Measurements from ENCODE around the gene MSANTD1.

The MSANTD1 gene

GRCh38 chr4:3233391-3234071, 15.4 kb upstream of the MSANTD1 start:
- no peak for DNase-seq (ENCODE audit: low spot score)

GRCh38 chr4:3234171-3235029, 14.6 kb upstream of the MSANTD1 start:
- no peak for DNase-seq (ENCODE audit: low spot score)

GRCh38 chr4:3235030-3235345, 14.0 kb upstream of the MSANTD1 start:
- DNase-seq (ENCODE audit: low spot score), result no peak

GRCh38 chr4:3235581-3235980, 13.4 kb upstream of the MSANTD1 start:
- no peak for DNase-seq (ENCODE audit: low spot score)

DNA sequence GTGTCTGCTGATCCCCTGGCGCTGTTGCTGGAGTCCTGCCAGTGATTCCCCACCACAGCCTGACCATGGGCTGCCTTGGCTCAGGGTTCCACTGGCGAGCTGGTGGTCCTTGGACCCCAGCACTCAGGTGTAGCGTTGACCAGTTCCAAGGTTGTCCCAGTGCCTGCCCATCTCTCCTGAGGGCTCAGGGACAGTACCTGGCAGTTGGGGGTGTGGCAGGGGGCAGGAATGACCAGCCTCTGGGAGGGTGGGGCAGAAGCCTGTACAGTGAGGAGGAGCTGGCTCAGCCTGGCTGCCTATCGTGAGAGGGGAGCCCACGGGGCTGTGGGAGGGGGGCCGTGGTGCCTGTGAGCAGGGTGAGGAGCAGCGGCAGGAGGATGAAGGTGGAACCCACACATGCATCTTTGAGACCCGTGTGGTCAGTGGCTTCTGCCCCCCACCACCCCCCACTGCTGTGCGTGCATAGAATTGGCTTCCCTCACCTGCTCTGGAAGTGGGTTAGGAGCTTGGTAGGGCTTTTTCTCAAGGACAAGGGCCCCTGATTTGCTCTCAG, 12.6 kb upstream of the MSANTD1 start:
- DNase-seq (ENCODE audit: low spot score), result no peak

DNA sequence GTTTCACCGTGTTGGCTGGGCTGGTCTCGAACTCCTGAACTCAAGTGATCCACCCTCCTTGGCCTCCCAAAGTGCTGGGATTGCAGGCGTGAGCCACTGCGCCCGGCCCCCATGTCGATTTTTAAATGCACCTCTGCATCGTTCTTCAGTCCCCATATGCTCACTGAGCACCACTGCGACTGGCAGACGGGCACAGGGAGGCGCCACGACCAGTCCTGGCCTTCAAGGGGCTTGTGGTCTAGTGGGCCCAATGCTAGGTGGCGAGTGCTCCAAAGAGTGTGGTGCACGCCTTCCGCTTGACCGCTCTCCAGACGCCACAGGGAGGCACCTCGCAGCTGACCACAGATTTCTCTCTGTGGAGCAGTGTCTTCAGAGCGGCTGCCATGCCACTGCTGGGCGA, 11.7 kb upstream of the MSANTD1 start:
- no peak for DNase-seq (ENCODE audit: low spot score)

- no peak for DNase-seq (ENCODE audit: low spot score)
Measured at GRCh38 chr4:3237712-3238560, 11.0 kb upstream of the MSANTD1 start.

GRCh38 chr4:3238721-3239120, 10.2 kb upstream of the MSANTD1 start:
- no peak for DNase-seq (ENCODE audit: low spot score)

DNA sequence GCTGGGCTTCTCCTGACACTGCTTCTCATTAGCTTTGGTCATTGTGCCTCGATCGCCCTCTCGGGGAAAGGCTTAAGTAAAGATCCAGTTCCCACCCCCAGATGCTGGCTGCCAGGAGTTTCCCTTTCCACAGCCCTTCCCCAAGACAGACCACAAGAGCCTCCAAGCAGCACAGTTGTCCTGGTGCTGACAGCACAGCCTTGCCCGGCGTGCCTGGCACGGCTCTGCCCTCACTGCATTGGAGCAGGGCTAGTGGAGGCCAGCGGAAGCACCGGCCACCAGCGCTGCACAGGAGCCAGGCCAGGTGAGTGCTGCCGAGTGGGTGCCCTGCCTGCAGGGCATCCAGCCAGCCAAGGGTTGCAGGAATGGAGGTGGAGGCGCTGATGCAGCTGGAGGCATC, 9.7 kb upstream of the MSANTD1 start:
- DNase-seq (ENCODE audit: low spot score), result no peak

DNA sequence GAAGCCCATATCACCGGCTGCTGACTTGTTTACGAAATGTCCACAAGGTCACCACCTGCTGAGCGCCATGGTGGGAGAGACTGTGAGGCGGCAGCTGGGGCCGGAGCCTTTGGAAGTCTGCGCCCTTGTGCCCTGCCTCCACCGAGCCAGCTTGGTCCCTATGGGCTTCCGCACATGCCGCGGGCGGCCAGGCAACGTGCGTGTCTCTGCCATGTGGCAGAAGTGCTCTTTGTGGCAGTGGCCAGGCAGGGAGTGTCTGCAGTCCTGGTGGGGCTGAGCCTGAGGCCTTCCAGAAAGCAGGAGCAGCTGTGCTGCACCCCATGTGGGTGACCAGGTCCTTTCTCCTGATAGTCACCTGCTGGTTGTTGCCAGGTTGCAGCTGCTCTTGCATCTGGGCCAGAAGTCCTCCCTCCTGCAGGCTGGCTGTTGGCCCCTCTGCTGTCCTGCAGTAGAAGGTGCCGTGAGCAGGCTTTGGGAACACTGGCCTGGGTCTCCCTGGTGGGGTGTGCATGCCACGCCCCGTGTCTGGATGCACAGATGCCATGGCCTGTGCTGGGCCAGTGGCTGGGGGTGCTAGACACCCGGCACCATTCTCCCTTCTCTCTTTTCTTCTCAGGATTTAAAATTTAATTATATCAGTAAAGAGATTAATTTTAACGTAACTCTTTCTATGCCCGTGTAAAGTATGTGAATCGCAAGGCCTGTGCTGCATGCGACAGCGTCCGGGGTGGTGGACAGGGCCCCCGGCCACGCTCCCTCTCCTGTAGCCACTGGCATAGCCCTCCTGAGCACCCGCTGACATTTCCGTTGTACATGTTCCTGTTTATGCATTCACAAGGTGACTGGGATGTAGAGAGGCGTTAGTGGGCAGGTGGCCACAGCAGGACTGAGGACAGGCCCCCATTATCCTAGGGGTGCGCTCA, 8.7 kb upstream of the MSANTD1 start:
- no peak for DNase-seq (ENCODE audit: low spot score)

DNA sequence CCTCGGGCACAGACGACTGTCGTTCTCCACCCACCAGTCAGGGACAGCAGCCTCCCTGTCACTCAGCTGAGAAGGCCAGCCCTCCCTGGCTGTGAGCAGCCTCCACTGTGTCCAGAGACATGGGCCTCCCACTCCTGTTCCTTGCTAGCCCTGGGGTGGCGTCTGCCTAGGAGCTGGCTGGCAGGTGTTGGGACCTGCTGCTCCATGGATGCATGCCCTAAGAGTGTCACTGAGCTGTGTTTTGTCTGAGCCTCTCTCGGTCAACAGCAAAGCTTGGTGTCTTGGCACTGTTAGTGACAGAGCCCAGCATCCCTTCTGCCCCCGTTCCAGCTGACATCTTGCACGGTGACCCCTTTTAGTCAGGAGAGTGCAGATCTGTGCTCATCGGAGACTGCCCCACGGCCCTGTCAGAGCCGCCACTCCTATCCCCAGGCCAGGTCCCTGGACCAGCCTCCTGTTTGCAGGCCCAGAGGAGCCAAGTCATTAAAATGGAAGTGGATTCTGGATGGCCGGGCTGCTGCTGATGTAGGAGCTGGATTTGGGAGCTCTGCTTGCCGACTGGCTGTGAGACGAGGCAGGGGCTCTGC, 7.9 kb upstream of the MSANTD1 start:
- no peak for DNase-seq (ENCODE audit: low spot score)

- DNase-seq (ENCODE audit: low spot score), result no peak
Measured at GRCh38 chr4:3241898-3242524, 6.9 kb upstream of the MSANTD1 start.

DNA sequence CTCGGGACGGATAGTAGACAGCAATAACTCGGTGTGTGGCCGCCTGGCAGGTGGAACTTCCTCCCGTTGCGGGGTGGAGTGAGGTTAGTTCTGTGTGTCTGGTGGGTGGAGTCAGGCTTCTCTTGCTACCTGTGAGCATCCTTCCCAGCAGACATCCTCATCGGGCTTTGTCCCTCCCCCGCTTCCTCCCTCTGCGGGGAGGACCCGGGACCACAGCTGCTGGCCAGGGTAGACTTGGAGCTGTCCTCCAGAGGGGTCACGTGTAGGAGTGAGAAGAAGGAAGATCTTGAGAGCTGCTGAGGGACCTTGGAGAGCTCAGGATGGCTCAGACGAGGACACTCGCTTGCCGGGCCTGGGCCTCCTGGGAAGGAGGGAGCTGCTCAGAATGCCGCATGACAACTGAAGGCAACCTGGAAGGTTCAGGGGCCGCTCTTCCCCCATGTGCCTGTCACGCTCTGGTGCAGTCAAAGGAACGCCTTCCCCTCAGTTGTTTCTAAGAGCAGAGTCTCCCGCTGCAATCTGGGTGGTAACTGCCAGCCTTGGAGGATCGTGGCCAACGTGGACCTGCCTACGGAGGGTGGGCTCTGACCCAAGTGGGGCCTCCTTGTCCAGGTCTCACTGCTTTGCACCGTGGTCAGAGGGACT, 5.7 kb upstream of the MSANTD1 start:
- no peak for DNase-seq (ENCODE audit: low spot score)

DNA sequence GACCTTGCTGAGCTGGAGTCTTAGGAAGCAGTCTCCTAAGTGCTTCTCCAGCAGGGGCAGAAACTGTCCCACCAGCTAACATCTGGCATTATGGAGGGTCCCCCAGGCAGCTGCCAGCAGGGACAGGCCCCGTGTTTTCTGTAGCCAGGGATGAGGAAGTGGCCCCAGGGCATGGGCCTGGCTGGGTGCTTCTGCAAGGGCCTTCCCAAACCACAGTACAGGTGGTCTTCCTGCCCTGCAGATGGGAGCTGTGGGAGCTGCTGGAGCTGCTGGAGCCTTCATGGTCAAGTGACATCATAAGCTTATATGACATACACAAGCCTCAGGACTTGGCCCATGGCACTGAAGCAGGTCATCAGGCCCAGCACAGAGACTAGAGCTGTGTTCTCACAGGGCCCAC, 5.0 kb upstream of the MSANTD1 start:
- no peak for DNase-seq (ENCODE audit: low spot score)

DNA sequence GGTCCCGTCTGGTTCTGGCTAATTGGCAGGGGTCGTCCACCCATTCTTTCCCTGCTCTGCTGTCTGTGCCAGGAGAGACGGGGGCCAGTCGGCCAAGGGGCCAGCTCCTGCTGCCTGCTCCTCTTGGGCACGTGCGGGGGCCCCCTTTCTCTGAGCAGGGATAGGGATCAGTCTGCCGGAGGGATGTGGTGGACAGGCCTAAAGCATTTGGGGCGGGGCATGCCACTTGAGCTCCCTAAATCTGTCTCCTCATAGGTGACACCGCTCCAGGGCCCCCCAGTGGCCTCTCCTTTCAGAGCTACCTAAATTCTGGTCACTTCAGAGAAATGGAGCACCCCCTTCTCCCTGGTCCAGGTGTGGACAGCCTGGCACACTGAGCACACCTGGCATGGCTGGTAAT, 4.2 kb upstream of the MSANTD1 start:
- no peak for DNase-seq (ENCODE audit: low spot score)

- DNase-seq (ENCODE audit: low spot score), result no peak
Measured at GRCh38 chr4:3245676-3246075, 3.3 kb upstream of the MSANTD1 start.

DNA sequence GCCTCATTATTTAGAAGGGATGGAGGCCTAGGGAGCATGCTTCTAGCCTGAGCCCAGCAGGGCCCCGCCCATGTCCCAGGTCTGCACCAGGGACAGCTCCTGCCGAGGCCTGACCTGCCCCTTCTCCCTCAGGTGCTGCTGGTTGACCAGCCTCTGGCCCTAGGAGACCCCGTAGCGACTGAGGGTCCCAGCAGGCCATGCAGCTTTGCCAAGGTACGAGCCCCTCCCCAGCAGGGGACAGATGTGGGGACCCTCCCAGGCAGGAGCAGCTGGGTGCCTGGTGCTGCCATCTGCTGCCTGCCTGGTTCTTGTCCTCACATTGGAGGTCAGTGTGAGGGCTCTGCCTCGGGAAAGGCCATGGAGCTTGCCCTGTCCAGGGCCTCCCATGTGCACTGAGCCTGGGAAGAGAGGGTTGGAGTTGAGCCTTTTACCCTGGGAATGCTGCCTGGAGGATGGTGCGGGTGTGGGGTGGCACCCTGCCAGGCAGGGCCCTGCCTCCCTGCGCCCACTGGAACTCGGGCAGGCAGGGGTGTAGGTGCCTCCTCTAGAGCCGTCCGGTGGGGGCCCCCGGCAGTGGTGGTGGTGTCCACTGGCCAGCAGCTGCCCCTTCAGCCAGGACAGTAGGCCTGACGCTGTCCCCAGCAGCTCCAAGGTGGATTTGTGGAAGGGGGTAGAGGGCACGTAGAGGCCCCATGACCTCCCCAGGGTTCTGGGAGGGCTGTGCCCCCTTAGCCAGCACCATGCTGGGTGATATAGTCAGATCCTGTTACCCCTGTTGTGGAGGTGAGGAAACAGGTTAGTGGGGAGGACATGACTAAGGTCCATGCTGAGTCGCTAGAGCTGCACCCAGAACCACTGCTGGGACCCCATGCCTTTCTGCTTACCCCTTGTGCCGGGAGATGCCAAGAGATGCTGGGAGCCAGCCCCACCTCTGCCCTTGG, 2.2 kb upstream of the MSANTD1 start:
- DNase-seq (ENCODE audit: low spot score), result no peak

- DNase-seq (ENCODE audit: low spot score), result no peak
Measured at GRCh38 chr4:3247399-3248177, 1.4 kb upstream of the MSANTD1 start.
